Epithelial cell of esophagus (primary cell): ENCODE results near the gene LTBP1.
"Not testable (repeated sequence)": the region's sequence is repeated elsewhere in the genome, so short reads cannot be mapped to it uniquely, and the experiment has no call there.

Source experiments
- DNase-seq: peaks from one replicate; pipeline ENCODE4 v3.0.0; 2010; ENCODE audit warnings: low read depth
- H3K4me3 ChIP-seq: 2 replicates; pipeline ENCODE4 v1.5.1; 2011; ENCODE audit warnings: mild to moderate bottlenecking, low read length, control low read depth
- TF ChIP-seq, protein P1 (sequence below): IDR thresholded peaks from 2 replicates; pipeline ENCODE4 v1.5.1; 2011; ENCODE audit warnings: low read depth, mild to moderate bottlenecking, low read length, control low read depth, inconsistent platforms; ENCODE audit not compliant: insufficient read depth; ENCODE audit errors: missing control alignments

Gene LTBP1

DNA sequence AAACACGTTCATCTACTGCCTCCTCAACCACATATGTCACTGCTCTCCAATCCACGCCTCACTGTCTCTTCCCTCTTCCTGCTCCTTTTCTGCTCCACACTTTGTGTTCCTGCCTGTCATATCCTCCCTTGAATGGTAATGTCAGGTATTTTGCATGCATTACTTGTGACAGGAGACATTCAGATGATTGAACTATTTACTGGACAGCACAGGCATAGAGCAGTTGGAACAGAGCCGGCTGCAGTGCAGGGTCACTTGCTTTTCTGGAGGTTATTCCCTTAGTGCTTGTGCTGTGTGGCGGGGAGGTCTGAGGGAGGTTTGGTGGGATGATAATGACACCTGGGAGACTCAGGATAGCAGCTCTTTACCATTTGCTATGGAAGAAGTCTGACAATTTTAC, 93.8 kb downstream of the LTBP1 start:
- no peak for DNase-seq
- no peak overlapping the region for H3K4me3 ChIP-seq
- TF ChIP-seq, protein P1, sequence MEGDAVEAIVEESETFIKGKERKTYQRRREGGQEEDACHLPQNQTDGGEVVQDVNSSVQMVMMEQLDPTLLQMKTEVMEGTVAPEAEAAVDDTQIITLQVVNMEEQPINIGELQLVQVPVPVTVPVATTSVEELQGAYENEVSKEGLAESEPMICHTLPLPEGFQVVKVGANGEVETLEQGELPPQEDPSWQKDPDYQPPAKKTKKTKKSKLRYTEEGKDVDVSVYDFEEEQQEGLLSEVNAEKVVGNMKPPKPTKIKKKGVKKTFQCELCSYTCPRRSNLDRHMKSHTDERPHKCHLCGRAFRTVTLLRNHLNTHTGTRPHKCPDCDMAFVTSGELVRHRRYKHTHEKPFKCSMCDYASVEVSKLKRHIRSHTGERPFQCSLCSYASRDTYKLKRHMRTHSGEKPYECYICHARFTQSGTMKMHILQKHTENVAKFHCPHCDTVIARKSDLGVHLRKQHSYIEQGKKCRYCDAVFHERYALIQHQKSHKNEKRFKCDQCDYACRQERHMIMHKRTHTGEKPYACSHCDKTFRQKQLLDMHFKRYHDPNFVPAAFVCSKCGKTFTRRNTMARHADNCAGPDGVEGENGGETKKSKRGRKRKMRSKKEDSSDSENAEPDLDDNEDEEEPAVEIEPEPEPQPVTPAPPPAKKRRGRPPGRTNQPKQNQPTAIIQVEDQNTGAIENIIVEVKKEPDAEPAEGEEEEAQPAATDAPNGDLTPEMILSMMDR: no peak

DNA sequence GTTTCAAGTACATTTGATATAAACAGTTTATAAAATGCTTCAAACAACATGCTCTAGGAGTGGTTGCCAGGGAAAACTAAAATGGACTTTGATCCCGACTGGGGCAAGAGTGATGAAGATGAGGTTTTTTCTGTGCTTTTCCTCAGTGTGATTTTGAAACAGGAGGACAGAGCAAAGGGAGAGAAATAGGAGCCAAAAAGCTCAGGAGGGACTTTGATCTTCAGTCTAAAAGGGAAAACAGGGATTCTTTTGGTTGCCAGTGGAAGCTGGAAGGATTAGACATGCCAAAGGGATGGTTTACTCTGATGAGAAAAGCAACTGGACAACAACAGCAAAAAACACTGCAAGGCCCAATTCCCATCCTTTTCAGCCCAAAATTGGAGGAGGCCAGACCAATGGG, 95.5 kb downstream of the LTBP1 start:
- no peak for DNase-seq
- H3K4me3 ChIP-seq: no peak overlapping the region
- TF ChIP-seq, protein P1: no peak

DNA sequence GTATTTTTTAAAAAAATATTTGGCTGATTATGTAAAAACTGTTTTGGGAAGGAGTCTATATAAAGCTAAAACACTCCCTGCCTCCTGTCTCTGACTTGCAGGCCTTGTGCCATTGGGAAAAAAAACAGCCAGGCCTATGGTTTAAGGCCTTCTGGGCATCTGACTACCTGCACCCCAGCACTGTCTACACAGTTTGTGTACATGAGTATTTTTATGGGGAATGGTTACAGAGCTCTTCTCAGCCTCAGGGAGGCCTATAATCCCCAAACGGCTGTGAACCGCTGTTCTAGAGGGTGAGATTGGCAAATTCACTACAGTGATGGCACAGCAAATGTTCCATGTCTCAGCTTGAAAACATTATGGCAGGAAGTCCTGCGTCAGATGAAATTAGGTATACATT, 96.1 kb downstream of the LTBP1 start:
- DNase-seq: no peak
- TF ChIP-seq, protein P1: no peak
- no peak overlapping the region for H3K4me3 ChIP-seq

DNA sequence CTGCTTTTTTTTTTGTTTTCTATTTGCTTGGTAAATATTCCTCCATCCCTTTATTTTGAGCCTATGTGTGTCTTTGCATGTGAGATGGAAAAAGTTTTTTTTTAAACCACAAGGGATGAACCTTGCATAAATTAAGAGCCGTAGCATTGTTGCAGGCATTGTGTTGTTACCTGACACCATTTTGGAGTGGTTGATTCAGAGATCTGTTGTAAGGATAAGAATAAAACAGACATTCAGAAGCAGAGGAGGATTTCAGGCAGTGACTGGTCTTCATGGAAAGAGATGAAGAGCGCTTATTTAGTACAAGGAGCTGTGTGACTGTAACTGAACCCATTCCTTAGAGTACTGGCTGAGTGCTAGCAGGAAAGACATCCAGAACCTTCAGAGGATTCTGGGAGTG, 101.2 kb downstream of the LTBP1 start:
- TF ChIP-seq, protein P1: no peak
- no peak for DNase-seq
- no peak overlapping the region for H3K4me3 ChIP-seq

DNA sequence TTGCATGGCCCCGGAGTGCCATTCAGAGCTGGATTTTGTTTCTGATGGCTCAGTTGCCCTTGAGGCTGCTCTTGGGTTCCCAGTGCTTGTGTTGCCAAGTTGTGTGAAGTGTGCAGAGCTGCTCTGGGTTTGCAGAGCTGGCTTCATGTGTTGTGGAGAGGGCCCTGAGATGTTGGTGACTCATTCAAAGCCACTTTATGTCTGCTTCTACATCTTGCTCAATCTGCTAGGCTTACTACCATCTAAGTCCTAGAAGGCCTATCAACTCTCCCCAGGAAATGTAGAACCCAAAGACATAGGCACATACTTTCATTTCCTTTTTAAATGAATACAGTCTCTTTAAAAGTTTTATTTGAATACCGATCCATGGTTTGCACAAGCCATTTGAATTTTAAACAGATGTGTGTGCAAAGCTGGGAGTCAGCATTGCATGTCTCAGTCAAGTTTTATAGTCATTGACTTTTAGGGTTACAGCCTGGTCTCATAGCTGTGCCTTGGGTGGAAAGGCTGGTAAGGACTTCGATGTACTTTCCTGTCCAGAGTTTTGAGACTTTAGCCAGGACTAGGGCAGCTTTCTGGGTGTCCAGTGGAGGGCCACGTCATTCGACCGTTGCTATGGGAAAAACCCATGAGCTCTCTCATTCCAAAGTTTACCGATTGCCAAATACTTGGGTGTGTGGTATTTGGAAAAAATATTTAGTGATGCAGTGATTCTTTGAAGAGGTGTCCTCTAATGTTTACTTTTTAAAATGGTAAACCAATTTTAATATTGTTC, 105.0 kb downstream of the LTBP1 start:
- peak; percentile 47 for DNase-seq
- no peak overlapping the region for H3K4me3 ChIP-seq

DNA sequence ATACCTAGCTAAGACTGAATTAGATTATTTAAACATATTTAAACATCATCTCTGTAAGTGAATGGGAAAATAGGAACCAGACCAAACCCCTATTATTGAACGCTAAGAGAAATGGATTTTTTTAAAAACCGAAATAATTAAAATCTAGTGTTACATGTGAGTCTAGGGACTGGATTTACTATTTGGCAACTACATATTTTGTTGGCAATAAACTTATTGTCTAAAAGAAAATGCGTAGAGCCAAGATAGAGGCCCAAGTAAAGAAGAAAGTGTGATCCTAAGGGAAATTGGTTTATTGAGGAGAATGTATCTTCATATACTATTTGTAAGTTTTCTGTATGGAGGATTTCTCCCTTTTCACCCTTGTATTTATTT, 105.6 kb downstream of the LTBP1 start:
- H3K4me3 ChIP-seq: no peak overlapping the region
- no peak for DNase-seq
- TF ChIP-seq, protein P1: no peak

More for the DNA sequence above, 105.0 kb downstream of the LTBP1 start:
- TF ChIP-seq, protein P1: no peak

DNA sequence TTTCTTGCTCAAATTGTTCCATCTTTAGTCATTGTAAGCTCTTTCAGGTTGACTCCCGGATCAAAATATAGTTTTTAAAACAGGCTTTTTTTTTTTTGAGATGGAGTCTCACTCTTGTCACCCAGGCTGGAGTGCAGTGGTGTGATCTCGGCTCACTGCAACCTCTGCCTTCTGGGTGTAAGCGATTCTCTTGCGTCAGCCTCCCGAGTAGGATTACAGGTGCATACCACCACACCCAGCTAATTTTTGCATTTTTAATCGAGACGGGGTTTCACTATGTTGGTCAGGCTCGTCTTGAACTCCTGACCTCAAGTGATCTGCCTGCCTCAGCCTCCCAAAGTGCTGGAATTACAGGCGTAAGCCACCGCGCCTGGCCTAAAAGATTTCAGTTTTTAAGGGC, 106.0 kb downstream of the LTBP1 start:
- DNase-seq, H3K4me3 ChIP-seq: not testable (repeated sequence)
